IPS-NIHi7 (cell line): ENCODE measurements around the gene FUZ.
A peak's percentile ranks its signal among the peaks of the same experiment; 100 is the strongest.
"Not testable (repeated sequence)": the region's sequence is repeated elsewhere in the genome, so short reads cannot be mapped to it uniquely, and the experiment has no call there.

Experiments
- DNase-seq: peaks from one replicate; pipeline ENCODE4 v3.0.0; 2012; ENCODE audit warnings: mixed read lengths; ENCODE audit errors: extremely low spot score

Gene FUZ

GRCh38 chr19:49832556-49832955 is 19.5 kb upstream of the FUZ start:
- DNase-seq: no peak

GRCh38 chr19:49831592-49831991 is 18.5 kb upstream of the FUZ start:
- no peak for DNase-seq

- no peak for DNase-seq
Observed at GRCh38 chr19:49830766-49831165, 17.7 kb upstream of the FUZ start.

DNA sequence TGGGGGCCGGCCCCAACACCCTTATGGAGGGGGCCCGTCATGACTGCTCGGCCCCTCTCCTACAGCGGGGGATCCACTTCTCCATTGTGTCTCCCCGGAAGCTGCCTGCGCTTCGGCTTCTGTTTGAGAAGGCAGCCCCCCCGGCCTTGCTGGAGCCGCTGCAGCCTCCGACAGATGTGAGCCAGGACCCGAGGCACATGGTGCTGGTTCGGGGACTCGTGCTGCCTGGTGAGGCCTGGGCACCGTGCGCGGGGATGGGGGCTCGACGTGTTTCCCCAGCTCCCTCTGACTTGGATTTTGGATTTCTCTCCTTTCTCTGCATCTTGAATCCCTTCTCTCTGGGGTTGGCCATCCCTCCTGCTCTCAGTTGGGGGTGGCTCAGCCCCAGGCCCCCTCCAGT is 16.6 kb upstream of the FUZ start:
- no peak for DNase-seq

- DNase-seq: no peak
Observed at GRCh38 chr19:49829200-49829599, 16.1 kb upstream of the FUZ start.

- DNase-seq: no peak
Observed at GRCh38 chr19:49827034-49827433, 13.9 kb upstream of the FUZ start.

- DNase-seq: no peak
Observed at GRCh38 chr19:49824662-49825061, 11.6 kb upstream of the FUZ start.

DNA sequence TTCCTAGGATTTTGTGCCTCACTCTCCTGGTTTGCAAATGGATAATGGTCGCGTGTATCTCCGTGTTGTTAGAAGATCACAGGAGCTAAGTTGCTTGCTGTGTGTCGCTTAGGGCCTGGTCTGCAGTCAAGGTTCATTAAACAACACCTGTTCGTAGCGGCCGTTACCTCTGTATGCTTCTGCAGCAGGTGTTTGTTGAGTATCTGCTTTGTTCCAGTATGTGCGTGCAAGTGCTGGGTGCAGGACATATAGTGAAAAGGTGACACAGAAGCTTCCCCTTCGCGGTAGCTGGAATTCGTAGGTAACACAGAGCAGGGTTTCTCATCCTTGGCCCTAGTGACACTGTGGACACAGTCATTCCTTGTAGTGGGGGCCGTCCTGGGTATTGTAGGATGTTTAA is 10.4 kb upstream of the FUZ start:
- no peak for DNase-seq

GRCh38 chr19:49820125-49820524 is 7.0 kb upstream of the FUZ start:
- DNase-seq: no peak

DNA sequence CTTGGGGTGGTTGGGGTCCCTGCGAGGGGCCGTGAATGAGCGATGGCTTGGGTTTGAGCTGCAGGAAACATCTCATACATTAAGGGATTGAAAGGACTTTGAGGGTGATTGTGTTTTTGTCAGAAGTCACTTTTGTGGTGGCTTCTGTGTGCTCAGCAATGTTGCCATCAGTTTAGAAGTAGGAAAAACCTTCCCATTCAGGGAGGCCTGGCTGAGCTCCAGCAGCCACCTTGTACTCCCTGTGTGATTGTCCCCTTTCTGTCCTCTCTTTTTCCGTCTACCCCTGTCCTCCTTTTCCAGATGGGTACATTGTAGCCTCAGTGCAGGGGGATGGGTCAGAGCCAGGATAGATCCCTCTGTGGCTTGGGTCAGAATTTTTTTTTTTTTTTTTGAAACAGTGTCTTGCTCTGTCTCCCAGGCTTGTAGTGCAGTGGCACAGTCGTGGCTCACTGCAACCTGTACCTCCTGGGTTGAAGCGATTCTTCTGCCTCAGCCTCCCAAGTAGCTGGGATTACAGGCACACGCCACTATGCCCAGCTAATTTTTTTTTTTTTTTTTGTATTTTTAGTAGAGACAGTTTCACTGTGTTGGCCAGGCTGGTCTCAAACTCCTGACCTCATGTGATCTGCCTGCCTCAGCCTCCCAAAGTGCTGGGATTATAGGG is 6.5 kb upstream of the FUZ start:
- not testable (repeated sequence) for DNase-seq

DNA sequence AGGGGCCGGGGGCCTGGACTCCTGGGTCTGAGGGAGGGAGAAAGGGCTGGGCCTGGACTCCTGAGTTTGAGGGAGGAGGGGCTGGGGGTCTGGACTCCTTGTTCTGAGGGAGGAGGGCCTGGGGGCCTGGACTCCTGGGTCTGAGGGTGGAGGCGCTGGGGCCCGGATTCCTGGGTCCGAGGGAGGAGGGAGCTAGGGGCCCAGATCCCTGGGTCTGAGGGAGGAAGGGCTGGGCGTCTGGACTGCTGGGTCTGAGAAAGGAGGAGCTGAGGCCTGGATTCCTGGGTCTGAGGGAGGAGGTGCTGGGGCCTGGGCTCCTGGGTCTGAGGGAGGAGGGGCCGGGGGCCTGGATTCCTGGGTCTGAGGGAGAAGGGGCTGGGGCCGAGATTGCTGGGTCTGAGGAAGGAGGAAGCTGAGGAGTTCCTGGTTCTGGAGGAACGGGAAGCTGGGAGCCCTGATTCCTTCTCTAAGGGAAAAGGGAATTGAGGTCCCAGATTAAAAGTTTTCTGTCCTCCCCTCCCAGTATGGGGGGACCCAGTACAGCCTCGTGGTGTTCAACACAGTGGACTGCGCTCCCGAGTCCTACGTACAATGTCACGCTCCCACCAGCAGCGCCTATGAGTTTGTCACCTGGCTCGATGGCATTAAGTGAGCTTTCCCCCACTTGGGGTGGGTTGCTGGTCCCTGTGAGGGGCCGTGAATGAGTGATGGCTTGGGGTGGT is 5.7 kb upstream of the FUZ start:
- DNase-seq: no peak

DNA sequence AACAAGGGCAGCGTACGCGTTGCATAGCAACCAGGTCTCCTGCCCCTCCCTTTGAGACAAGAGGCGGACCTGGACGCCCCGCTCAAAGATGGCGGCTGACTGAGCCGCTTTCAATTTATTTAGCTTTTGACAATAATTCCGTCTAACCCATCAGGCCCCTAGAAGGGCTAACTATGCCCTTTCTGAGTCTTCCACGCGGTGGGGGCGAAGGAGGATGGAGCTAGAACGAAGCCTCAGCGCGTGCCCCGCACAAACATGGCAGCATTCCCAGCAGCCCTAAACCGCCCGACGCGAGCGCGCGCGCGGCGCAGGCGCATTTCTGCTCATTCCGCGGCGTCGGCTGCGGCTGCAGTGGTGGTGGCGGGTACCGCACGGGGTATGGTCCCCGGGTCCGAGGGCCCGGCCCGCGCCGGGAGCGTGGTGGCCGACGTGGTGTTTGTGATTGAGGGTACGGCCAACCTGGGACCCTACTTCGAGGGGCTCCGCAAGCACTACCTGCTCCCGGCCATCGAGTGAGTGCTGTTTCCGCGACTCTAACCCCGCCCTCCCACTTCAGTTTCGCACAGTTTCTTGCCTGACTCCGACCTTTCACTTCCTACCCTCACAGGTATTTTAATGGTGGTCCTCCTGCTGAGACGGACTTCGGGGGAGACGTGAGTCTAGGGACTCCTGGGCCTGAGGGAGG is 5.0 kb upstream of the FUZ start, which contains the start of gene MED25:
Gene MED25 (plus strand): TSS at position 326 of the 685 bp plus-strand sequence. CDS start 53 bp downstream, at position 379.
- peak; percentile 93 for DNase-seq

DNA sequence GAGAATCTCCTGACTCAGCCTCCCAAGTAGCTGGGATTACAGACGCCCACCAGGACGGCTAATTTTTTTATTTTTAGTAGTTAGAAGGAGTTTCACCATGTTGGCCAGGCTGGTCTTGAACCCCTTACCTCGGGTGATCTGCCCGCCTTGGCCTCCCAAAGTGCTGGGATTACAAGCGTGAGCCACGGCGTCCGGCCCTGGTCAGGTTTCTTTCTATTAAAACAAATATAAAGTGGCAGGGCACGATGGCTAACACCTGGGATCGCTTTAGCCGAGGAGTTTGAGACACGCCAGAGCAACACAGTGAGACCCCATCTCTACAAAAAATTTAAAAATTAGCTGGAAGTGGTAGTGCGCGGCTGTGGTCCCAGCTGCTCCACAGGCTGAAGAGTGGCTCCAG is 3.5 kb upstream of the FUZ start:
- no peak for DNase-seq

- no peak for DNase-seq
Observed at GRCh38 chr19:49814010-49814409, 918 bp upstream of the FUZ start.

DNA sequence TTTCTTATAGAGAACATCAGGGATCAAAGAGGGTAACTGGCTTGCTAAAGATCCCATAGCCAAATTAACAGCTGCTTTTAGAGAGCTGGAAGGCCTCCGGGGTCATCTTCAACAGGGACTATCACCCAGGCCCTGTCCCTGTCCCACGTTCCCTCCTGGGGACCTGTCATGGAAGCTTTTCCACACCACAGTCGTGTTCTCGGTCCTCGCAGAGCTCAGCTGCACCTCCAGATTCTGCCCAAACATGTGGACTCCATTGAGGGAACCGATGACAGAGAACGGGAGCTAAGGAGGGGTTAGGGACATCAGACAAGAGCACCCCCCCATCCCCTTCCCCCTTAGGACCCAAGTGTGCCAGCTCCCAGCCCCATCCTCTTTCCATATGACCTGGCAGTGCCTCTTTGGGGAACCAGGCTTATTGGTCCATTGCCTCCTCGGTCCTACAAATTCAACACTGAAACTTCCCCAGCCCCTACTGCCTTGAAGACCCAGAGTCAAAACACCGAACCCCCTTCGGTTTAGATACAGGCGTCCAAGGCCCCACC is 568 bp downstream of the FUZ start:
- DNase-seq: no peak

GRCh38 chr19:49811328-49811727 is 1.8 kb downstream of the FUZ start:
- DNase-seq: no peak

DNA sequence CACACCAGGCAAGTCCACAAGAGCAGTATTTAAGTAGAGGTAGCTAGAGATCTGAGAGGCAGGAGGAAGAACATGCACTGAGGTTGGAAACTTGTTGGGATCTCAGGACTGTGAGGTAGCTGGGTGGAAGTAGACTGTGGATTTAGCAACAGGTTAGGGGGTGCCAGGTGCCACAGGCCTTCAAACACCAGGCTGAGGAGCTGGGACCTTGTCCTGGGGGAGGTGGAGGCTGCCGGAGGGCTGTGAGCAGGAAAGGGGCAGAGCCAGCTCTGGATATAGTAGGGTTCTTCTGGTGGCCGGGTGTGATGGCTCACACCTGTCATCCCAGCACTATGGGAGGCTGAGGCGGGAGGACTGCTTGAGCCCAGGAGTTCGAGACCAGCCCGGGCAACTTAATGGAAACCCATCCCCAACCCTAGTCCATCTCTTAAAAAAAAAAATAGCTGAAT is 3.1 kb downstream of the FUZ start:
- DNase-seq: no peak

DNA sequence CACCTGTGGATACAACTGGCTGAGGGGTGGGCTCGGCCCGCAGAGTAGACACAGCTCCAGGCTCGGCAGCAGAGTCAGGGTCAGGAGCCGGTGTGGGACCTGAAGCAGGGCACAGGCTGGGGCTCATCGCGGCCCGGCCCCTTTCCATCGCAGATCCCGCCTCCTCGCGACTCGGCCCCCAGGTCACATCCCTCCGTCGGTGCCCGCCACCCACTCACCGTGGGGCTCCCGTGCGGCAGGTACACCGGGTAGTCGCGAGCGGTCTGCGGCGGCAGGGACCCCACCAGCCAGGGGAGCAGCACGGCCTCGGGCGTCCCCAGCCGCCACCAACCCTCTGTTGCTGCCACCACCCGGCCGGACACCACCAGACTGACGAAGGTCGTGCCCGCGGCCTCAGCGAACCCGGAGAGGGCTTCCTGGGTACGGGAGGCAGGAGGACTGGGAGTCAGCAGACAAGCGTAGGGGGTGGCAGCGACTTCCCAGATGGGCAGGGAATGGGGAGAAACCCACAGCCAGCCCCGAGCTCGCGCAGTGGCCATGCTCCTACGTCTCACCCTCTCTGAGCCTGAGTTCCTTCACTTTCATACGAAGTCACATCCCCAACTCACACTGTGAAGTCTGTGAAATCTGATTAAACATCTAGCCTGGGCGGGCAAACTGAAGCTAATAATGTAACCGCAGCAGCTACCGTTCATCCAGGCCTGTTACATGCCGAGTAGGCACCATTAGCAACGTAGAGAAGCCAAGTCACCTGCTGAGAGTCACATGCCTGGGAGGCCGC is 3.7 kb downstream of the FUZ start:
- DNase-seq: peak; percentile 35

GRCh38 chr19:49808711-49809159 is 4.4 kb downstream of the FUZ start:
- peak; percentile 95 for DNase-seq

DNA sequence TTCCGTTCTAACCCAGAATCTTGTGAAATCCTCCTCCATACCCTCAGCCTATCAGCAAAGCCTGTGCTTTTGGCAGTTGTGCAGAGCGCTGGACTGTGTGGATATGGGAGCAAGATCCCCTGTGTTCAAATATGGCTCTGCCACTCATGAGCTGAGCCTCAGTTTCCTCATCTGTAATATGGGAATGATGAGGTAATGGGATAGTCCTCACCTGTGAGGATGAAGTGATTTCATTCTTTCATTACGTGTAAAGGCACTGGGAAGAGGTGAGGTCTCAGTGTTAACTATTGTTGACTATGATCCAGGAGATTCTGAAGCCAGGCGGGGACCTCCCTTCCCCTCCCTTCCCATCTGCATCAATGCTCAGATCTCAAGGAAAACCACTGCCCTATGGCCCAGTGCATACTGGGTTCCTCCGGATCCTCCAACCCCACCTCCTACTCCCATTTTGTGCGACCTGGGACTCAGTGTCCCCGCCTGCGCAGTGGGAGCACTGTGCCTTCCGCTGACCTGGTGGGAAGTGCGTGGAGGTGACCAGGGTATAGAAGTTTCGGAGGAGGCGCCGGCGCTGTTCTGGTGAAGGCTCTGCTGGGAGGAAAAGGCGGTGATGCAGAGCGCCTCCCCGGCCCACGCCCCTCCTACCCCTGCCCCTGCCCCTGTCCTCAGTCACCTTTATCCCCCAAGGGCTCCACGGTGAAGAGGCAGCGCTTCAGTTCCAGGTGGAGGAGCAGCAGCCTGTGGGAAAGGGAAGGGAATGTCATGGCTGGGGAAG is 5.0 kb downstream of the FUZ start:
- DNase-seq: no peak
